HUES64 (cell line): ENCODE results near the gene EDIL3.

Experiments
- H3K27ac ChIP-seq: 2 replicates; pipeline ENCODE4 v1.7.0; 2013; ENCODE audit warnings: low read depth, low read length, inconsistent platforms
- H3K27me3 ChIP-seq: 2 replicates; pipeline ENCODE4 v1.6.1; 2013; ENCODE audit warnings: mild to moderate bottlenecking, low read length; ENCODE audit not compliant: insufficient read depth
- H3K36me3 ChIP-seq: 2 replicates; pipeline ENCODE4 v1.6.1; 2013; ENCODE audit warnings: mild to moderate bottlenecking, low read length; ENCODE audit not compliant: insufficient read depth
- H3K4me1 ChIP-seq: 2 replicates; pipeline ENCODE4 v1.6.1; 2013; ENCODE audit warnings: mild to moderate bottlenecking, low read length, moderate library complexity; ENCODE audit not compliant: insufficient read depth
- H3K4me3 ChIP-seq: 2 replicates; pipeline ENCODE4 v1.5.1; 2013; ENCODE audit warnings: mild to moderate bottlenecking, low read length, moderate library complexity
- H3K9ac ChIP-seq: 2 replicates; pipeline ENCODE4 v1.6.1; 2013; ENCODE audit warnings: mild to moderate bottlenecking, low read depth, low read length
- H3K9me3 ChIP-seq: 2 replicates; pipeline ENCODE4 v1.6.1; 2013; ENCODE audit warnings: low read depth, low read length; ENCODE audit not compliant: insufficient read depth
- WGBS: fragments of 150-250, 120-280 bp; methylation state at CpG from one replicate; pipeline ENCODE4 v1.1.7; 2013; ENCODE audit warnings: missing lambda C conversion rate; 5-methylcytosine and 5-hydroxymethylcytosine counted together

Gene EDIL3

DNA sequence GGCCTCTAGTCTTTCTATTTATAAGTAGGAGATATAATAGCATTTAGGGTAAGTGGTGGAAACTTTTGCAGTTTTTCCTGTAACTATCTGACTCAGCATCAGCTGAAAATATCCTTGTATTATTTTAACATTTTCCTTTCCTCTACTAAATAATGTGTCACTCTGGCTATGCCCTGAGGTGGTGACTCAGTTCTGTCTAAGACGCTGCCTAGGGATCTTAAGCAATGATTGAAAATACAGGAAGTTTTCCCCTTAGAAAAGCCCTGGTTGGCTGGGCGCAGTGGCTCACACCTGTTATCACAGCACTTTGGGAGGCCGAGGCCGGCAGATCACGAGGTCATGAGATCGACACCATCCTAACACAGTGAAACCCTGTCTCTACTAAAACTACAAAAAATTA lies 9.3 kb upstream of the EDIL3 start:
- 95% methylated on average over 6 of the region's 6 CpGs for WGBS
- H3K27me3 ChIP-seq: no peaks in the 10 kb centered on the region
- H3K9ac ChIP-seq: no peak overlapping the region
- H3K4me3 ChIP-seq: no peak overlapping the region
- H3K36me3 ChIP-seq: peaks cover 4% of the 10 kb centered on the region; the same call in 1 of the 2 replicates
- no peaks in the 10 kb centered on the region for H3K4me1 ChIP-seq
- no peak overlapping the region for H3K27ac ChIP-seq
- no peaks in the 10 kb centered on the region for H3K9me3 ChIP-seq

- no peaks in the 10 kb centered on the region for H3K4me1 ChIP-seq
- H3K27me3 ChIP-seq: no peaks in the 10 kb centered on the region
- H3K9me3 ChIP-seq: no peaks in the 10 kb centered on the region
- H3K27ac ChIP-seq: no peak overlapping the region
- H3K4me3 ChIP-seq: no peak overlapping the region
- WGBS: no CpG with 5 or more reads among the region's 2 CpGs
- H3K9ac ChIP-seq: no peak overlapping the region
- H3K36me3 ChIP-seq: peaks cover 8% of the 10 kb centered on the region; the same call in 1 of the 2 replicates
Observed at GRCh38 chr5:84392836-84393235, 8.2 kb upstream of the EDIL3 start.

GRCh38 chr5:84385705-84386104 lies 1.0 kb upstream of the EDIL3 start:
- Histone ChIP-seq H3K4me1 (peaks cover 26% of the 10 kb centered on the region), H3K4me3 (peak overlapping the region; percentile 67), H3K27me3 (peaks cover 32% of the 10 kb centered on the region), H3K9ac (no peak overlapping the region), H3K27ac (no peak overlapping the region), H3K9me3 (no peaks in the 10 kb centered on the region), H3K36me3 (peaks cover 8% of the 10 kb centered on the region; the same call in 1 of the 2 replicates)
- WGBS: 39% methylated on average over 2 of the region's 2 CpGs

GRCh38 chr5:84383816-84384603 lies 670 bp downstream of the EDIL3 start:
- H3K4me1 ChIP-seq: peaks cover 37% of the 10 kb centered on the region
- peak overlapping the region; percentile 67 for H3K4me3 ChIP-seq
- WGBS: under 1% methylated on average over 73 of the region's 73 CpGs
- H3K9ac ChIP-seq: peak overlapping the region; percentile 54
- H3K27me3 ChIP-seq: peaks cover 32% of the 10 kb centered on the region
- 0 out of 2 replicates have a peak, but pooled peaks cover 4% of the 10 kb centered on the region for H3K36me3 ChIP-seq
- no peaks in the 10 kb centered on the region for H3K9me3 ChIP-seq
- peak overlapping the region; percentile 69; the same call in 1 of the 2 replicates for H3K27ac ChIP-seq

GRCh38 chr5:84383296-84383815 lies 1.3 kb downstream of the EDIL3 start:
- Histone ChIP-seq H3K36me3 (0 out of 2 replicates have a peak, but pooled peaks cover 4% of the 10 kb centered on the region), H3K27ac (no peak overlapping the region), H3K4me3 (peak overlapping the region; percentile 67), H3K4me1 (peaks cover 37% of the 10 kb centered on the region), H3K9me3 (no peaks in the 10 kb centered on the region), H3K27me3 (peaks cover 32% of the 10 kb centered on the region), H3K9ac (peak overlapping the region; percentile 54)
- under 1% methylated on average over 21 of the region's 26 CpGs for WGBS

DNA sequence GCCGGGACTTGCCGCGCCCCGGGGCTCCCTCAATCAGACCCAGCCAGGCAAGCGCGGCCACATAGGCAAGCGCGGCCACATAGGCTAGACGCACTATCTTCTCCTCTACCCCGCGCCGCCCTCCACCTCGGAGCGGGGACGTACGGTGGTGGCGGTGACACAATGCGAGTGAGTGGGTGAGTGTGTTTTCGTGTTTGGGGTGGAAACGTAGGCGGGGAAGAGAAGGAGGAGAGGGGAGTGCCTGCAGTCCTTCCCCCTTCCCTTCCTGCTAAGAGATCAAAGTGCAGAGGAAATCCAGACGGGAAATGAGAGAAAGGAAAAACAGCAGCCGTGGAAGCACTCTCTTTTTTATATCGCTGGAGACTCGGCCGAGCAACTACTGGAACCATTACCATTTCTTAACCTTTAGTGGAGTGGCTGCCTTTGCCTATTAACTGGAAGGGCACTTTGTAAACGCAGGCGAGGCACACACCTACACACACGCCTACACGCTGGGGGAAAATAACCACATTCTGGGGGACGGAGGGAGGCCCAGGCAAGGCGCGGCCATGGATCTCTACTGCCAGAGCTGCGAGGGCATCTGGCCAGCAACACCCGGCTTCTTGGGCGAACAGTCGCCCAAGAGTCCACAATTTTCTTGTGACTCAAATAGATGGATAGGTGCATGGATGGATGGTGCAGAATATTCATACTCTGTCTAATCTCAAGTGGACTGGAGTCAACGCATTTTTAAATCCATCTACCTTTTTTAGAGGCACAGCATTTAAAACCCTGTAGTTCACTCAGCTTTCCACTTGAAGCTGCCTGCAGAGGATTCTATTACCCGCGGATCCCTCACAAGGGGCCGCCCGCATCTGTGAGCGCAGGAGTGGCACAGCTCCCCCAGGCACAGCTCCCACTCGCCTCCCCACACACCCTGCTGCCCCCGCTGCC lies 2.1 kb downstream of the EDIL3 start:
- H3K9ac ChIP-seq: peak overlapping the region; percentile 54
- H3K9me3 ChIP-seq: no peaks in the 10 kb centered on the region
- peak overlapping the region; percentile 67 for H3K4me3 ChIP-seq
- H3K36me3 ChIP-seq: no peaks in the 10 kb centered on the region
- no peak overlapping the region; the same call in 1 of the 2 replicates for H3K27ac ChIP-seq
- WGBS: 1% methylated on average over 42 of the region's 45 CpGs
- H3K27me3 ChIP-seq: peaks cover 32% of the 10 kb centered on the region
- peaks cover 38% of the 10 kb centered on the region for H3K4me1 ChIP-seq

DNA sequence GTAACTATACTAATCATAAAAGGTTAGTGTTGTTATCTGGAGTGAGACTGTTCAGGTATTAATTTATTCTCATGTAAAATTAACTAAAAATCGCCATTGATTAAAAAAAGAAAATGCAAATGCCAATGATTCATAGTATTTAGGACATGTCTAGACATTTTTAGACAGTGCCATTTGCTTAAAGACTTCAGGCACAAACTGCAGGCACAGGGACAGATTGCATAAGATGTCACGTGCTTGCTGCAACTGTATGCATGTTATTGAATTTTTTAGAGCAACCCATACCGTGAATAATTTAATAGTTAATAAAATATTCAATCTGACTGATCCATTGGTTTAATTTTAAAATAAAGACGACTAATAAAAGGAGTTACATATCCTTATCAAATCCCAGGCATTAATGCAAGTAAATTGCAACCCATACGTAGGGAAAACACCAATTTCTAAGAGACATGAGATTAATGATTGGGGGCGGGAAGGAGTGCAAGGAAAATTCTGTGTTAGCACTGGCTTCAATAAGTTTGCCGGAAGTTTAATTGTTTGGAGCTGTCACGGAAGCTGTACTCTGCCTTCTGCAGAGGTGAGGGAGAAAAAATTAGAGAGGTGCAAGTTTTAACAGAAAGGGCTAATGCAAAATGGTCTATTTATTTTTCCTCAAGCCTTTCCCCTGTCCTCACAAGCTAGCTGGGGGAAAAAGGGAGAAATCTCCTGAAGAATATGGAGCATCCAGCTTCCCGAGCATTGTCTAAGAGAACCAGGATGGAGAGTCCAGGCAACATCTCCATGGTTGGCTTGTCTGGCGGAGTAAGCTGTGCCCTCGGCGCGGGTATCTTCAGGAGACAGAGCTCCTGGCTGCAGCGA lies 2.9 kb downstream of the EDIL3 start:
- H3K4me3 ChIP-seq: peak overlapping the region; percentile 67
- H3K27me3 ChIP-seq: peaks cover 32% of the 10 kb centered on the region
- H3K9me3 ChIP-seq: no peaks in the 10 kb centered on the region
- no peak overlapping the region; the same call in 1 of the 2 replicates for H3K27ac ChIP-seq
- H3K36me3 ChIP-seq: no peaks in the 10 kb centered on the region
- H3K4me1 ChIP-seq: peaks cover 42% of the 10 kb centered on the region
- WGBS: 11% methylated on average over 12 of the region's 14 CpGs
- H3K9ac ChIP-seq: peak overlapping the region; percentile 54

DNA sequence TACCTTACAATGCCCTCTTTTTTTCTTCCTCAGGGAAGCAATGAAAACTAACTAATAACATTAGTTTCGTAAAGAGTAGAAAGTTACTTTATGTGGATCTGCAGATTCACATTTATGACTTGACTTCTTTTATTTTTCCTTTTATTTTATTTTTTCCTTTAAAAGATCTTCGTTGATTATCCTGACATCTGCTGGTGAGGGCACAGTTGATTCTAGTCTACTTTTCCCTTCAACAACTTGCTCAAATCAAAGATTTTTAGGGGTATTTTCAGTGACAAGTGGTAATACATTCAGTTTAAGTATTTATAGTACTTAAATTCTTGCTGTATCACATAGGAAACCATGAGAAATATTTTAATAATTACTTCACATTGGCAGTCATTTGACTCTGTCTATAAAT lies 4.9 kb downstream of the EDIL3 start:
- no peak overlapping the region for H3K4me3 ChIP-seq
- 100% methylated on average over 1 of the region's 2 CpGs for WGBS
- no peak overlapping the region for H3K27ac ChIP-seq
- H3K27me3 ChIP-seq: peaks cover 19% of the 10 kb centered on the region
- no peak overlapping the region for H3K9ac ChIP-seq
- H3K36me3 ChIP-seq: no peaks in the 10 kb centered on the region
- H3K9me3 ChIP-seq: no peaks in the 10 kb centered on the region
- H3K4me1 ChIP-seq: peaks cover 28% of the 10 kb centered on the region

- H3K4me1 ChIP-seq: peaks cover 28% of the 10 kb centered on the region
- no peak overlapping the region for H3K27ac ChIP-seq
- WGBS: 85% methylated on average over 2 of the region's 2 CpGs
- no peaks in the 10 kb centered on the region for H3K9me3 ChIP-seq
- H3K27me3 ChIP-seq: peaks cover 17% of the 10 kb centered on the region
- H3K4me3 ChIP-seq: no peak overlapping the region
- H3K9ac ChIP-seq: no peak overlapping the region
- no peaks in the 10 kb centered on the region for H3K36me3 ChIP-seq
Observed at GRCh38 chr5:84378961-84379360, 5.7 kb downstream of the EDIL3 start.

DNA sequence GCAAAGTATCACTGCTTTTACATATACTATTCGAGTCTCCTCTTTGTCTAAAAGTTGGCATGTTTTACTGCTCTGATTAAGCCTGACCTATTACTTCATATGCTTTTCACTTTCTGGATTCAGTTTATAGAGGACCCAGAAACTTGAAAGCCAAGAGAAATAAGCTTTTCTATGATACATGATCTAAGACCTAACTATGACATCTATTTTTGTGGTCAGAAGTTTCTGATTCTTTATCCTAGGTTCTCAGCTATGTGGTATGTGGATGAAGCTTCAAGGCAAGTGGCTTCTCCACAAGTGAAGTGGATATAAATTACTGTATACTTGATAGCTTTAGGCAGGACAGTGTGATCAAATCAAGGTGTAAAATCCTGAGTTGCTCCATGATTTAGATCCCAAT lies 6.3 kb downstream of the EDIL3 start:
- H3K36me3 ChIP-seq: no peaks in the 10 kb centered on the region

More for the DNA sequence above, 6.3 kb downstream of the EDIL3 start:
- Histone ChIP-seq H3K9me3 (no peaks in the 10 kb centered on the region), H3K27me3 (peaks cover 12% of the 10 kb centered on the region), H3K4me1 (peaks cover 28% of the 10 kb centered on the region), H3K4me3 (no peak overlapping the region), H3K27ac (no peak overlapping the region), H3K9ac (no peak overlapping the region)
- WGBS: 90% methylated on average over 1 of the region's 1 CpG
